Measurements from ENCODE around the gene ITGAE.

The ITGAE gene

GRCh38 chr17:3817851-3818605, 17.0 kb upstream of the ITGAE start:
- DNase-seq = no peak

GRCh38 chr17:3815925-3816324, 14.9 kb upstream of the ITGAE start:
- no peak for DNase-seq

- DNase-seq = no peak
Measured at GRCh38 chr17:3815122-3815521, 14.1 kb upstream of the ITGAE start.

- DNase-seq = no peak
Measured at GRCh38 chr17:3814361-3814760, 13.4 kb upstream of the ITGAE start.

GRCh38 chr17:3813171-3813570, 12.2 kb upstream of the ITGAE start:
- no peak for DNase-seq

- DNase-seq = no peak
Measured at GRCh38 chr17:3812771-3813170, 11.8 kb upstream of the ITGAE start.

GRCh38 chr17:3812284-3812683, 11.3 kb upstream of the ITGAE start:
- DNase-seq = no peak

GRCh38 chr17:3810019-3810418, 9.0 kb upstream of the ITGAE start:
- no peak for DNase-seq

- DNase-seq = no peak
Measured at GRCh38 chr17:3809135-3809534, 8.1 kb upstream of the ITGAE start.

- DNase-seq = no peak
Measured at GRCh38 chr17:3808701-3809100, 7.7 kb upstream of the ITGAE start.

GRCh38 chr17:3805581-3805980, 4.6 kb upstream of the ITGAE start:
- DNase-seq = no peak

- peak; percentile 68 for DNase-seq
Measured at GRCh38 chr17:3804503-3804931, 3.5 kb upstream of the ITGAE start.

- peak; percentile 90 for DNase-seq
Measured at GRCh38 chr17:3803308-3803640, 2.3 kb upstream of the ITGAE start.

- peak; percentile 73 for DNase-seq
Measured at GRCh38 chr17:3802461-3803307, 1.7 kb upstream of the ITGAE start.

- no peak for DNase-seq
Measured at GRCh38 chr17:3801792-3802191, 804 bp upstream of the ITGAE start.

GRCh38 chr17:3801347-3801746, 359 bp upstream of the ITGAE start:
- no peak for DNase-seq

- peak; percentile 40 for DNase-seq
Measured at GRCh38 chr17:3799181-3799945, 1.6 kb downstream of the ITGAE start.

GRCh38 chr17:3798273-3799180, 2.5 kb downstream of the ITGAE start:
- peak; percentile 83 for DNase-seq

- DNase-seq = no peak
Measured at GRCh38 chr17:3796822-3797170, 4.2 kb downstream of the ITGAE start.

- DNase-seq = no peak
Measured at GRCh38 chr17:3796110-3796821, 4.7 kb downstream of the ITGAE start.

GRCh38 chr17:3795390-3796102, 5.4 kb downstream of the ITGAE start:
- no peak for DNase-seq
